ENCODE measurements around the gene MRPS18A. TPM values are rescaled to one million over a fixed set of nuclear protein-coding genes. Genes with fewer than 3 reads are reported as not detected.
A peak's percentile ranks its signal among the peaks of the same experiment; 100 is the strongest.

MRPS18A gene
- total RNA-seq = 10 to 100 TPM; 38.3 to 40.3 TPM

DNA sequence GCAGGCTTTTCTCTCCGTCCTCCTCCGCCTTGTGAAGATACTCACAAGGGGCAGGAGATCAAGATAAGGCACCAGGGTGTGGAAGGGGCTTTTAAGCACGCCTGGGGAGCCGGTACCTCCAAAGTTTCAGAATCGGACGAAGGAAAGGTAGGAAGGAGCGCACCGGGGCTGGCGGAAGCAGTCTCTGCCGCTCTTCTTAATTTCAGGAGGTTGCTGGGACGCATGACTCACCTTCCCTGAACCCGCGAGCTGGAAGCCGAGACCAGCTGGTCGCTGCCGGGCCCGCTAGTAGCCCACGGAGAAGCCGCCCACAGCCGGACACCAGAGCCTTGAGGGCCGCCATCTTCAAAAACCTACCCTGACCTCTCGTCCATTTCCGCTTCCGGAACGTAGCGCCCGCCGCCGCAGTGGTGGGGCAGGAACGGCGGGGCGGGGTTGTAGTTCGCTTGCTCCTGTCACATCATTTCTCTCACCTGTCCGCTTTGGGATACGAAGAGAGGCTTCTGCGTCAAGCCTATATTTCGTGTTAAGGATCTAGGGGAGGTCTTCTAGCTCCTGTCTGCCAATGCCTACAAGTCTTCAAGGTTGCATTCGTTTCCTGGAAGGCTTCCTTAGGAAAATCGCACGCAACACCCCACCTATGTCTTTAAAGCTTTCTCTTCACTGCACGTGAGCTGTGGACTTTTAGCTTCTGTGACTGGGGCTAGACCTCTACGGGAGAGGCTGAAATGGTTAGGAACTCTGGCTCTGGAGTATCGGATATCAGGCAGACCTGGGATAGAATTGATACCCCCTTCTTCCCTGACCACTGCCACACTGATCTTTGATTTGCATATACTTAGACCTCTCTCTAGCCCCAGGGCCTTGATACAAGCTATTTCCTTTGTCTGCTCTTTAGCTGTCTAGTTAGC lies at the start of gene MRPS18A:
Gene MRPS18A (minus strand): TSS at position 355 of the 911 bp plus-strand sequence. CDS start 12 bp downstream, at position 343.
- peak; percentile 84 for DNase-seq
- Mint-ChIP-seq H3K36me3 (peaks cover 8% of the 10 kb centered on the region), H3K27me3 (peaks cover 3% of the 10 kb centered on the region), H3K4me3 (peak within 1 kb of the TSS; percentile 97), H3K4me1 (peaks cover 31% of the 10 kb centered on the region), H3K9me3 (no peaks in the 10 kb centered on the region), H3K27ac (peak within 1 kb of the TSS; percentile 87)
- POLR2A ChIA-PET = interaction anchor here (0.5 to 1.8 kb wide), 10 partner anchors 9 to 720 kb away, joined by 3 to 4 read pairs (median 3); partner anchors contain the start of gene VEGFA
- ATAC-seq (ENCODE audit: low read depth) = peak; percentile 96

DNA sequence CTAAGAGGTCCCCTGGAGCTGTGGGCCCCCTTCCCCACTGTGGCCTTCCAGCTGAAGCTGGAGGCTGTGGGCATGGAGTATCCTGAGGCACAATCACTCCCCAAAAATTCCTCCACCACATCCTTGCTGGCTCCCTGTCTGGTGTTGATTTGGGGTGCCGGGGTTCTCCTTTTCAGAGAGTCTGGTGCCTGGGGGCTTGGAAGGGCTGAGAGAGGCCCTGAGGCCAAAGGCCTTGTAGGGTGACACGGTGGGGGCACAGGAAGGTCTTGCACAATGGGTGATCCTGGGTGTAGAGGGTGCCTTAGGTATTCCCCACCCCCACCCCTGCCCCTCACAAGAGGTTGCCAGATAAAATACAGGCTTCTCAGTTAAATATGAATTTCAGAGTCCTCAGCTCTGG lies 49.3 kb upstream of the MRPS18A start:
- Mint-ChIP-seq H3K27me3 (peaks cover 6% of the 10 kb centered on the region), H3K9me3 (peaks cover 3% of the 10 kb centered on the region), H3K36me3 (peaks cover 2% of the 10 kb centered on the region), H3K4me1 (peaks cover 15% of the 10 kb centered on the region), H3K27ac (no peak overlapping the region), H3K4me3 (no peak overlapping the region)
- no peak for DNase-seq
- POLR2A ChIA-PET = no interaction called here
- ATAC-seq (ENCODE audit: low read depth) = no peak

DNA sequence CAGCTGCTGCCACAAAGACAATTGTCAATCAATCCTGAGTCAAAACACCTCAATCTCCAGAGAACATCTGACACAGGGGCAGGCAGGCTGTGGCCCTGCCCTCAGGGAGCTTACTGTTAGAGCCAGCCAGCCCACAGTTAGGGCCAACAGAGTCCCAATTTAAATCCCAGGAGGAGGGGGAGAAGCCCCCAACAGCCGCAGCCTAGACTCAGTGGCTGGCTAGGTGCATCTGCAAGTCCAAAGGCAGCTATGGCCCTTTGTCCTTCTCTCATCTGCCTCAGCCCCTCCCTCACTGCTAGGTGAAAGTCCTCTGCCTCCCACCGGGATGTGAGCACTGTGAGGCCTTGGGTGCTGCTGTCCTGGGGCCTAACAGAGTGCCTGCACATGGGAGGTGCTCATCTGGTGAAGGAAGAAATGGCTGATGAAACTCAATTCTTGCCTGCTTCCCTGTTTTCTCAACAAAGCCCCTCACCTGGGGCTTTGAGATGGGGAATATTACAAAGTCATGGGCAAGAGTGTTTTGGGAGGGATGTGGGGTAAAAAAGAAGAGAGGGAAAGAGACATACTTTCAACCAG lies 48.7 kb upstream of the MRPS18A start:
- Mint-ChIP-seq H3K4me1 (peaks cover 15% of the 10 kb centered on the region), H3K27me3 (peaks cover 6% of the 10 kb centered on the region), H3K4me3 (no peak overlapping the region), H3K36me3 (peaks cover 3% of the 10 kb centered on the region), H3K9me3 (peaks cover 3% of the 10 kb centered on the region), H3K27ac (peak overlapping the region; percentile 36)
- ATAC-seq (ENCODE audit: low read depth) (no peak), DNase-seq (no peak)
- POLR2A ChIA-PET = no interaction called here

DNA sequence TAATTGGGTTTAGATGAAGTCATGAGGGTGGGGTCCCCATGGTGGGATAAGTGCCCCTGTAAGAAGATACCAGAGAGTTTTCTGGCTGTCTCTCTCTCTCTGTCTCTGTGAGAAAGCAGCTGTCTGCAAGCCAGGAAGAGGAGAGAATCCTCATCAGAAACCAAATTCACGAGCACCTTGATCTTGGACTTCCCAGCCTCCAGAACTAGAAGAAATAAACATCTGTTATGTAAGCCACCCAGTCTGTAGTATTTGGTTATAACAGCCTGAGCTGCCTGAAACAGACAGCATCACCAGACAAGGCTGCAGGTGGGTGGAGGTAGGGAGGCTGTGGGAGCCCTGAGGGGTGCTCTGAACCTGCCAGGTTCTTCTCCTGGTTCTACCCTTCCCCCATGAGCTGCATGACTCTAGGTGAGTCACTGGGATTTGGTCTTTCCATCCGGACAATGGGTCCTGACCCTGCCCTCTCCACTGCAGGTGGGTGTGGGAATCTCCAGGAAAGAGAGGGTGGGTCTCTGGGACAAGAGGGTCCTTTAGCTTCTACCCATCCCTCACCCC lies 48.1 kb upstream of the MRPS18A start:
- peaks cover 3% of the 10 kb centered on the region for H3K27me3 Mint-ChIP-seq
- no peak for DNase-seq
- POLR2A ChIA-PET = no interaction called here

DNA sequence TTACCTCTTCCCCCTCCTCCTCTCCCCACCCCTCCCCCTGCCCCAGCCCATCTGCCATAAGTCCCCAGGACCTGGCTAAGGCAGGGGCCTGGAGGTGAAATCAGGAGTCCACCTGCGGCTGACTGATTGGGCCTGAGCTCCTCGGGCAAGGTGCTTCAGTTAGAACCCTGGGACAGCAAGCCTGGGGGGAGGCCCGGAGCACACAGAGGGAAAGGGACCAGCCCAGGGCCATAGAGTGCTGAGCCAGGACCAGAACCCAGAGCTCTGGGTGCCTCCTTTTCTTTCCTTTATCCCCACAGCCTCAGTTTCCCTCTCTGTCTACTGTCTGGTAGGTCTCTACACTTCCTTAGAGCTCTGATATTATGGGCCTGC lies 46.7 kb upstream of the MRPS18A start:
- POLR2A ChIA-PET = interaction anchor here (1.0 kb wide), 2 partner anchors 9 to 36 kb away, joined by 3 to 4 read pairs; partner anchors contain the start of gene VEGFA
- no peak for DNase-seq
- Mint-ChIP-seq H3K36me3 (peaks cover 5% of the 10 kb centered on the region), H3K27ac (peak overlapping the region; percentile 65), H3K4me3 (no peak overlapping the region), H3K4me1 (peaks cover 15% of the 10 kb centered on the region), H3K27me3 (peaks cover 3% of the 10 kb centered on the region), H3K9me3 (peaks cover 3% of the 10 kb centered on the region)
- peak; percentile 28 for ATAC-seq (ENCODE audit: low read depth)

More for the DNA sequence above, 48.1 kb upstream of the MRPS18A start:
- Mint-ChIP-seq H3K9me3 (peaks cover 3% of the 10 kb centered on the region), H3K36me3 (peaks cover 3% of the 10 kb centered on the region), H3K4me3 (no peak overlapping the region), H3K27ac (no peak overlapping the region), H3K4me1 (peaks cover 15% of the 10 kb centered on the region)
- ATAC-seq (ENCODE audit: low read depth) = no peak

DNA sequence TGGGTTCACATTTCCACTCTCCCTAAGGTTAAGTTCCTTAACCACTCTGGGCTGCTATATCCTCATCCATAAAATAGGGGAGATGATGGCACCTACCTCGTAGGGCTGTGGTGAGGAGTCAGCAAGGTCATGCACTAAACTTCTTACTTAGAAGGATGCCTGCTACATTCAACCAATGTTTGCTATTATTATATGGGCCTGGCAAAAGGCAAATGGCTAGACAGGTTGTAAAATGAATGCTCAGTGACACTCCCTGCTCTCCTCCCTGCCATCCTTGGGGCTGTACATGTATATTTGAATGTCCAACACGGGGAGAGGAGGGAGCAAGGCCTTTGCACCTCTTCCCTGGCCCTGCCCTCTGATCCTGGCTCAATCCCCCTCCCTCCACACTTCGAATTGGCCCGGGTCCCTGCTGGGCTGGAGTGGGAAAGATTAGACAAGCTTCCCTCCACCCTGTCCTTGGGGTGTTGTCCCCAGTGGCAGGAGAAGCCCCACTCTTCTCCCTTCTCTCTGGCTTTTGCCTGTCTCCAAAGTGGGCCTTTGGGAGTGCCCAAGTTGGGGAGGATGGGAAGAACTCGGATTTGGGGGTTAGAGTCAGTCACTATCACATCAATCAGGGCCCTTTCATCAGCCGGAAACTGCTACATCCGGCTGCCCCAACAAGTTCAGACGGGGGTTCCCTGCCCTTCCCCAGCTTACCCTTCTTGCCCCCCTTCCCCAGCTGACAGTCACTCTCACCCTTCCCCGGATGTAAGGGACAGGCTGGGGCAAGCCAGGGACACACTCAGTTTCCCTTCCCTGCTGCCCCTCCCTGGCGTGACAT lies 46.1 kb upstream of the MRPS18A start:
- H3K9me3 Mint-ChIP-seq = peaks cover 5% of the 10 kb centered on the region
- H3K27me3 Mint-ChIP-seq = peaks cover 8% of the 10 kb centered on the region
- POLR2A ChIA-PET = interaction anchor here (1.0 kb wide), 2 partner anchors 9 to 37 kb away, joined by 3 to 4 read pairs; partner anchors contain the start of gene VEGFA
- H3K27ac Mint-ChIP-seq = peak overlapping the region; percentile 74
- ATAC-seq (ENCODE audit: low read depth) = peak; percentile 82
- no peak overlapping the region for H3K4me3 Mint-ChIP-seq
- peak; percentile 40 for DNase-seq
- peaks cover 5% of the 10 kb centered on the region for H3K36me3 Mint-ChIP-seq
- H3K4me1 Mint-ChIP-seq = peaks cover 15% of the 10 kb centered on the region

DNA sequence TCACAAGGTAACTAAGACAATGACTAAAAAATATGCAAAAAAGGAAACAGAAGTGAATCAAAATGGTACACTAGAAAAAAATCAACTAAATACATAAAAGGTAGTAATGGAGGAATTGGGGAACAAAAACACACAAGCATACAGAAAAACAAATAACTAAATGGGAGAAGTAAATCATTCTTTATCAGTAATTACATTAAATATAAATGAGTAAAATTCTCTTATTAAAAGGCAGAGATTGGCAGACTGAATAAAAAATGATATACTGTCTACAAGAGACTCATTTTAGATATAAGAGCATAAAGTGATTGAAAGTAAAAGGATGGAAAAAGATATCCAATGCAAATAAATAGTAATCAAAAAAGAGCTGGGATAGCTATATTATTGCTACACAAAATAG lies 43.0 kb upstream of the MRPS18A start:
- Mint-ChIP-seq H3K36me3 (peaks cover 5% of the 10 kb centered on the region), H3K4me3 (no peak overlapping the region), H3K4me1 (peaks cover 13% of the 10 kb centered on the region), H3K27ac (no peak overlapping the region), H3K27me3 (peaks cover 8% of the 10 kb centered on the region), H3K9me3 (peaks cover 5% of the 10 kb centered on the region)
- POLR2A ChIA-PET = no interaction called here
- ATAC-seq (ENCODE audit: low read depth) = no peak
- DNase-seq = no peak

DNA sequence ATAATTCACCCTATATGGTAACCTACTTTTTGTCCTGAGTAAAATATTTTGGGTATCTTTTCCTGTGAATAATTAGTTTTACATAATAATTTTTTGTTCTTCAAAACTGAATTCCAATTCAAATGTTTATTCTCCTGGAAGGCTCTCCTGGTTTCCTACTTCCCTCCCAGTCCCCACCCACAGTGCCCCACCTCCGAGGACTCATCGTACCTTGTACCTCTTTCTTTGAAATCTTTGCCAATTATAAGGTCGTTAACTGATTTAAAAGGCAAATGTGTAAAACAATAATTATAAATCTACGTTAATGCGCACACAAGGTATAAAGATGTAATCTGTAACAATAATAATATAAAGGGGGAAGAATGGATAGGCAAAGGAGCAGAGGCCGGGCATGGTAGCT lies 41.9 kb upstream of the MRPS18A start:
- Mint-ChIP-seq H3K27me3 (peaks cover 9% of the 10 kb centered on the region), H3K36me3 (peaks cover 5% of the 10 kb centered on the region), H3K27ac (no peak overlapping the region), H3K4me3 (no peak overlapping the region), H3K9me3 (peaks cover 5% of the 10 kb centered on the region), H3K4me1 (peaks cover 20% of the 10 kb centered on the region)
- ATAC-seq (ENCODE audit: low read depth) (no peak), DNase-seq (no peak)
- POLR2A ChIA-PET = no interaction called here

DNA sequence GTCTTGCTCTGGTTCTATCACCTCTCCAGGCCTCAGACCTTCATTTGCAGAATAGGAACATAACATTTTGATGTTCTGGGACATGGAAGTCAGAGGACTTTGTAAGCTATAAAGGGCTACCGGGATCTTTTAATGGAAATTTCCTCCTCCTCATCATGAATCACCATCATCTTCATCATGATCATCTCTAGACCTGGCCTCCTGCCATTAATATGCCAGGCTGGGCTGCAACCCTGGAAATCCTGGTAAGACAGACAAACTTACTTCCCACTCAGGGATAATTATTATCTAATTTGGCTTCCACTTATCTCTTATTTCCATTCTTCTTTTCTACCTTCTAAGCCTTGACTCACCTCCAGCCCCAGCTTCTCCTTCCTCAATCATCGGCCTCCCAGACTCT lies 41.0 kb upstream of the MRPS18A start:
- DNase-seq = no peak
- Mint-ChIP-seq H3K27ac (no peak overlapping the region), H3K36me3 (peaks cover 5% of the 10 kb centered on the region)

DNA sequence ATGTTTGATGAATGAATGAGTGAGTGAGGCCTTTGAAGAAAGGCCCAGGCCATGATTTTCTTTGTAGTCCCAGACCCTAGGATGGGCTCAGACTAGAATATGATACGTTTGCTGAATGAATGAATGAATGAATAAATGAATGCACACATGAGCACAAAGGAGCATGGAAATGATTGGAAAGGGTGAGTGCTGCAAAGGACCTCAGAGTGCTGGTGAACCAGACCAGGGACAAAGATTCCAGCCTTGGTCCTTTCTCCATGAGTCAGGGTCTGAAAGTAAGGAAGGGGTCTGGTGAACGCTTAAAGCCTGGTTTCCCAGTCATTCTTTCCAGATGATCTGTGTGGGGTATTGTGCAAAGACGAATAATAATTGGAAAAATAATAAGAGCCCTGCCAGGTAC lies 40.0 kb upstream of the MRPS18A start:
- ATAC-seq (ENCODE audit: low read depth) = no peak
- POLR2A ChIA-PET = no interaction called here
- H3K36me3 Mint-ChIP-seq = peaks cover 5% of the 10 kb centered on the region
- no peak overlapping the region for H3K4me3 Mint-ChIP-seq
- H3K27ac Mint-ChIP-seq = no peak overlapping the region
- peaks cover 5% of the 10 kb centered on the region for H3K9me3 Mint-ChIP-seq
- no peak for DNase-seq
- peaks cover 7% of the 10 kb centered on the region for H3K27me3 Mint-ChIP-seq
- H3K4me1 Mint-ChIP-seq = peaks cover 20% of the 10 kb centered on the region

More for the DNA sequence above, 41.0 kb upstream of the MRPS18A start:
- POLR2A ChIA-PET = no interaction called here
- Mint-ChIP-seq H3K27me3 (peaks cover 9% of the 10 kb centered on the region), H3K9me3 (peaks cover 5% of the 10 kb centered on the region), H3K4me1 (peaks cover 23% of the 10 kb centered on the region), H3K4me3 (no peak overlapping the region)
- ATAC-seq (ENCODE audit: low read depth) = no peak

DNA sequence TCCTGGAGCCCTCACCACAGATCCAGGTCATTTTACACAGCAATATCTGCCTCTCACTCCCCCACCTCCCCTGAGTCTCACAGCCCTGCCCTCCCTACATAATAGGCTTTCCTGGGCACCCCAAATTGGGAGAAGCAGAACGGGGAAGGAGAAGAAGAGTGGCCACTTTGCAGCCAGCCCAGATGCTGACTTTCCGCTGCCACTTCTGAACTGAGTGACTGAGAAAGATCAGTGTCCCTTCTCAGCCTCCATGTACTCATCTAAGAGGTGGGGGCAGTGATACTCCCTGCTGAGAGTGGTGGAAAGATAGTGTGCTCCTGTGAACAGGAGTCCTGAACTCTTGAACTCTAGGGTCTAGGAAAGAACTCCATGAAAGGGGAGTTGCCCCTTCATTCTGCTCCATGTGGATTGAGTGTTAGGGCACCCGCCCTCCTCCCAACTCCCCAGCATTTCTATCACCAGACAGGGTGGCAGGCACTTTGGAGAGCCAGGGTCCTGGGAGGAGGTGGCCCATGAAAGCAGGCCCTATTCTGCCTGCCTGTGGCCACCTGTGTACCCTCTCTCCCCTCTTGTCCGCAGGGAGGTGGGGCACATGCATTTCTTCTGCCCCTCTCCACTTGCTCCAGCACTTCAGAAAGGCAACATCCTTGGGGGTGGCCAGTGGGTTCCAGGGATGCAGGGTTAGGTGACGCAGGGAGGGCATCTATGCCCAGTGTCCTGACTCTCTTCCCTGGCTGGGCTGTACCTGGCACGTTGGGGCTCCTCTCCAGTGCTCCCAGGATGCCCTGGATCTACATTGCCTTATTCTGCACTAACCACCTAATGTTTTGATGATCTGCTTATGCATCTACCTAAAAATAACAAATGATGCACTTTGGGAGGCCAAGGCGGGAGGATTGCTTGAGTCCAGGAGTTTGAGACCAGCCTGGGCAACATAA lies 38.3 kb upstream of the MRPS18A start:
- peak overlapping the region; percentile 86 for H3K27ac Mint-ChIP-seq
- peak; percentile 10 for ATAC-seq (ENCODE audit: low read depth)
- H3K9me3 Mint-ChIP-seq = peaks cover 1% of the 10 kb centered on the region
- peak overlapping the region; percentile 44 for H3K4me3 Mint-ChIP-seq
- DNase-seq = no peak
- H3K27me3 Mint-ChIP-seq = peaks cover 7% of the 10 kb centered on the region
- POLR2A ChIA-PET = interaction anchor here (0.5 to 2.0 kb wide), 8 partner anchors 8 to 348 kb away, joined by 4 to 20 read pairs (median 4); partner anchors contain the start of genes GTPBP2 and VEGFA
- peaks cover 20% of the 10 kb centered on the region for H3K4me1 Mint-ChIP-seq
- peaks cover 2% of the 10 kb centered on the region for H3K36me3 Mint-ChIP-seq

Measured in activated naive CD8-positive, alpha-beta T cell treated with anti-CD3 and anti-CD28 coated beads, Interleukin-2, amount 10 ng/mL, durations not matched to agents 7 days and 5 days (primary cell).